NB4 (cell line): ENCODE results near the gene RIPOR3.

Source experiments
- DNase-seq: peaks from one replicate; pipeline ENCODE4 v3.0.0; 2010; ENCODE audit warnings: low read depth
- H3K4me3 ChIP-seq: one replicate; pipeline ENCODE4 v1.5.1; 2011; ENCODE audit warnings: mild to moderate bottlenecking, low read depth, low read length, moderate library complexity
- MYC ChIP-seq: IDR thresholded peaks from 2 replicates; pipeline ENCODE4 v1.6.1; 2011; ENCODE audit warnings: low read depth, low read length
- POLR2A ChIP-seq: IDR thresholded peaks from 2 replicates; pipeline ENCODE4 v1.6.1; 2011; ENCODE audit warnings: mild to moderate bottlenecking; ENCODE audit not compliant: insufficient read length; ENCODE audit errors: extremely low read depth
- TF ChIP-seq, protein P1 (sequence below): IDR thresholded peaks from one replicate; pipeline ENCODE4 v1.5.1; 2012; ENCODE audit warnings: low read depth, low read length
- TF ChIP-seq, protein P2 (sequence below): IDR thresholded peaks from 2 replicates; pipeline ENCODE4 v1.6.1; 2011; ENCODE audit warnings: low read depth, low read length

The RIPOR3 gene

DNA sequence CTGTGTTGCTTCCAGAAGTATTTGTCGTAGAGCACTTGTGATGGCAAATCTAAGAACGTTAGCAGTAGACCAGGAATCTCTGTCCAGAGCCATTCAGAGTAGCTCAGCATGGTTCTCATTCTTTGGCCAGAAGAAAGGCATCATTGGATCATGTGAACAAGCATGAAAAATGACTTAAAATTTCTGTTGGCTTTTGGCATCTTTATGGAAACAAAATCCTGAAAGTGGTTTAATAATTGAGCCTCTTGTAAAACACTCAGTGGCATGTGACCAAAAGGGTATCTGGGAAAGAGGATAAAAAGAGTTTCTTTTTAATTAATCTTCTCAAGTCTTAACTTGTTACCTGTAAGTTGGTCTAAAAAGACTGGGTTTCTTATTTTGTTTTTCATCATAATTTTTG lies 126.0 kb downstream of the RIPOR3 start:
- no peak overlapping the region for H3K4me3 ChIP-seq
- TF ChIP-seq, protein P1, sequence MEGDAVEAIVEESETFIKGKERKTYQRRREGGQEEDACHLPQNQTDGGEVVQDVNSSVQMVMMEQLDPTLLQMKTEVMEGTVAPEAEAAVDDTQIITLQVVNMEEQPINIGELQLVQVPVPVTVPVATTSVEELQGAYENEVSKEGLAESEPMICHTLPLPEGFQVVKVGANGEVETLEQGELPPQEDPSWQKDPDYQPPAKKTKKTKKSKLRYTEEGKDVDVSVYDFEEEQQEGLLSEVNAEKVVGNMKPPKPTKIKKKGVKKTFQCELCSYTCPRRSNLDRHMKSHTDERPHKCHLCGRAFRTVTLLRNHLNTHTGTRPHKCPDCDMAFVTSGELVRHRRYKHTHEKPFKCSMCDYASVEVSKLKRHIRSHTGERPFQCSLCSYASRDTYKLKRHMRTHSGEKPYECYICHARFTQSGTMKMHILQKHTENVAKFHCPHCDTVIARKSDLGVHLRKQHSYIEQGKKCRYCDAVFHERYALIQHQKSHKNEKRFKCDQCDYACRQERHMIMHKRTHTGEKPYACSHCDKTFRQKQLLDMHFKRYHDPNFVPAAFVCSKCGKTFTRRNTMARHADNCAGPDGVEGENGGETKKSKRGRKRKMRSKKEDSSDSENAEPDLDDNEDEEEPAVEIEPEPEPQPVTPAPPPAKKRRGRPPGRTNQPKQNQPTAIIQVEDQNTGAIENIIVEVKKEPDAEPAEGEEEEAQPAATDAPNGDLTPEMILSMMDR = no peak
- no peak for TF ChIP-seq POLR2A
- no peak for TF ChIP-seq MYC
- TF ChIP-seq, protein P2, sequence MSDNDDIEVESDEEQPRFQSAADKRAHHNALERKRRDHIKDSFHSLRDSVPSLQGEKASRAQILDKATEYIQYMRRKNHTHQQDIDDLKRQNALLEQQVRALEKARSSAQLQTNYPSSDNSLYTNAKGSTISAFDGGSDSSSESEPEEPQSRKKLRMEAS = no peak
- no peak for DNase-seq

DNA sequence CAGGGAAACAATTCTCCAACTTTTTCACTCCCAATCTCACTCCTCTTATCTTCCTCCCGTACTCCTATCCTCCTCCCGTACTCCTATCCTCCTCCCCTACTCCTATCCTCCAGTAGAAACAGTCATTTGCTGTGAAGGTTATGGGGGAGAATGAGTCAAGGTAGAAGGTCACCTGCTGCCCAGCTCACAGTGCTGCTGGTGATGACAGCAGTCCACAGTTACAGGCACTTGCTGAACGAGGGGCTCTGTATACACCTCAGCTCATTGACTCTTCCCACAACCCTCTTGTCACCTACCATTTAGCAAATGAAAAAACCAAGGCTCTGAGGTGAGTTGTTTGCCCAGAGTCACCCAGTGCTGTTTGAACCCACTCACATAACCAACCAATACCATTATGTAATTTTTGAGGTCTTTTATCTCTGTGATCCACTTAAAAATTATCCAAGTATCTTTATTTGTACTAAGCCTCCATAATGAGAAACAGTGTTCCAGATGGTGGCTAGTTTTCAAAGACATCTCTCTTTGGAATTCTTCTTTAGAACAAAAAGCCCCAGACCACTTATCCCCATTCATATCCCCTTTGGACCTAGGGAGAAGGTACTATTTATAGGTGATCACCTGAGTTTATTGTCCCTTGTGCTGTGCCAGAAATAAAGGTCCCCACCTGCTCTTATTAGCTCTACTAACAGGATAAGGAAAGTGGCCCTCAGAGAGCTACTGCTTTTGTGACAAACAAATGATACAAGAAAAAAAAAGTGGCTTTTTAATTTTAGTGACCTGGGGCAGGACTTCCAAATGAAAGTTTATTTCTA lies 128.0 kb downstream of the RIPOR3 start:
- TF ChIP-seq MYC (no peak), POLR2A (no peak)
- TF ChIP-seq, protein P1 = no peak
- TF ChIP-seq, protein P2 = no peak
- no peak for DNase-seq
- no peak overlapping the region for H3K4me3 ChIP-seq

DNA sequence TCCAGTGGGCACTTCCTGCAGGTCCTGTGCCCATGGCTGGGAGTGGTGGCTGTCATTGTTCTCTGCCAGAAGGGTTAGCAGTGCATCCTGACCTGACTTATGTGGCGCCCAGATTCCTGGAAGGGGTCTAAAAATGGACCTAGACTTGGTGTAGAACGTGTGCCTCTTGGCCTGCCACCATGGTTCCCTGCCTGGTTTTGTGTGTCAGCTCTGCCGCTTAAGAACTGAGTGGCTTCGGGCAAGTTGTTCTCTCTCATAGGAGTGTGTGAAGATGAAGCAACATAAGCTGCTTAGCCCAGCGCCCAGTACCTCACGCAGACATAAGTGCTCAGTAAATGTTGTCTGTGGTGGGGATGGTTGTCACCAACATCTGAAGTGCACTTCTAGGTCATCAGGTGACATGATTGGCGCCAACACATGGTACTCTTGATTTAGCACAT lies 129.1 kb downstream of the RIPOR3 start:
- H3K4me3 ChIP-seq = no peak overlapping the region
- no peak for DNase-seq
- TF ChIP-seq MYC = no peak
- no peak for TF ChIP-seq POLR2A
- TF ChIP-seq, protein P2 = no peak
- TF ChIP-seq, protein P1 = no peak

DNA sequence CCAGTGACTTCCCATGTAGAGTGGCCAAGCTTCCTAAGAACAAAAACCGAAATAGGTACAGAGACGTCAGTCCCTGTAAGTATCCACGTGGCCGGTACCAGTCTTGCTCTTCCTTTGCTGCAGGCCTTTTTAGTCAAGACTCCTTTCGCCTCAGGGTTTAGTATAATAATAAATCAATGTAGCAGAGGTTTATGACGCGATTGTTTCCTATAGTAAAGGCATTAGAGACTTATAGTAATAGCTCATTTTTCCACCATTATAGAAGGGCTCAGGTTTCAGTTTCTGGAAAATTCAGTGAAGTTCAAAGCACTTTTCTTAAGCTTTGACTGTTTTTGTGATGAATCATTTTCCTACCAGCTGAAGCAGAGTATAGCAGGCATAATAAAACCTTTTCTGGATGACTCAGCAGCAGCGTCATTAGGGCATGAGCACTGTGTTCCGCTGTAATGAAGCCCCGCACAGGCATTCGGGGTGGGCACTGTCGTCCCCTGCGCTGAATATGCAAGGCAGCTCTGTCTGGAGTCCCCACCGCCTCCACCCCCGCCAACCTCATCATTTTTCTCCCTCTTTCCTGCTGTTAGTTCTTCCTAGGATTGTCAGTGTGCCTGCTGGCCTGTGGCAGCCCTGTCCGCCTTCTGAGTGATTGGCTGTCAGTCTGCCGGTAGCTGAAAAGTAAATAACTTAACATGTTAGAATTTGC lies 129.8 kb downstream of the RIPOR3 start:
- H3K4me3 ChIP-seq = no peak overlapping the region
- TF ChIP-seq MYC (no peak), POLR2A (no peak)
- TF ChIP-seq, protein P2 = no peak
- TF ChIP-seq, protein P1 = no peak
- DNase-seq = no peak

DNA sequence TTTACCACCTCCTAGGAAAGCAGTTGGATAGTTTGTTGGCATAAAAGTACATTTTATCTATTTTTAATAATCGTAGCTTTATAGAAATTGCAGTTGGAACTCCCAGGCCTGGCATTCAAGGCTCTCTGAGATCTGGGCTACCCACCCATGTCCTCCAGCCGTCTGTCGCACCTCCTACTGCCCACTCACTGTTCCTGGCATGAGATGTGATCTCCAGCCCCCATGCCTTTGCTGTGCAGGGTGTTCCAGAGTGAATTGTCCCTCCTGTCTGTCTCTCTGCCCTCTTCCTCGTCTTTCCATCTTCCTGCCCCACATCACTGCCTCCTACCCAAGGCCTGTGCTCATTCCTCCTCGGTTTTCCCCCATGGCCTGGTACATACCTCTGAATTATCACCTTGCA lies 130.5 kb downstream of the RIPOR3 start:
- TF ChIP-seq, protein P1 = no peak
- no peak for TF ChIP-seq MYC
- TF ChIP-seq, protein P2 = no peak
- TF ChIP-seq POLR2A = no peak
- no peak overlapping the region for H3K4me3 ChIP-seq
- no peak for DNase-seq
